ENCODE results near the gene CXCL1. TPM values are rescaled to one million over a fixed set of nuclear protein-coding genes. Genes with fewer than 3 reads are reported as not detected.

Gene CXCL1
- total and polyA plus RNA-seq, 2 donors (not counting 1 experiment from before 2014, with no cell fraction given): 0.24 TPM; not detected in 1

GRCh38 chr4:73891326-73891725 lies 22.1 kb downstream of the CXCL1 start:
- Histone ChIP-seq H3K4me2 (replicated peaks; ENCODE audit: low read depth, low read length, poor library complexity, severe bottlenecking) (no peak overlapping the region), H2AFZ (ENCODE audit: insufficient read depth, low read depth, low read length, poor library complexity, severe bottlenecking) (no peak overlapping the region), H4K20me1 (ENCODE audit: control insufficient read depth, insufficient read depth, low read length, poor library complexity, severe bottlenecking) (no peaks in the 10 kb centered on the region), H3K9me3 (ENCODE audit: control extremely low read depth in 1 of 3, control insufficient read depth in 2 of 3, insufficient read depth in 1 of 3, low read length in 2 of 3) (no peaks in the 10 kb centered on the region), H3K27ac (ENCODE audit: low read length in 2 of 2) (no peak overlapping the region), H3K4me3 (ENCODE audit: control extremely low read depth in 1 of 5, extremely low read depth in 1 of 5, insufficient read depth in 1 of 5, low read depth in 2 of 5, low read length in 4 of 5) (no peak overlapping the region), H3K79me2 (ENCODE audit: control insufficient read depth, insufficient read depth, low read length) (no peaks in the 10 kb centered on the region), H3K9ac (ENCODE audit: low read length) (no peak overlapping the region), H3K4me1 (ENCODE audit: control insufficient read depth in 2 of 2, insufficient read depth in 2 of 2, low read length in 2 of 2) (no peaks in the 10 kb centered on the region), H3K36me3 (replicated peaks in 1 of 2; ENCODE audit: control extremely low read depth in 1 of 2, control insufficient read depth in 1 of 2, extremely low read depth in 1 of 2, insufficient read depth in 2 of 2, low read length in 1 of 2) (no peaks in the 10 kb centered on the region), H3K27me3 (replicated peaks in 1 of 4; ENCODE audit: control extremely low read depth in 1 of 4, control insufficient read depth in 3 of 4, insufficient read depth in 4 of 4, low read length in 3 of 4) (no peaks in the 10 kb centered on the region)
- H3K27me3 Mint-ChIP-seq: peaks cover under 1% of the 10 kb centered on the region
- ChIA-PET CTCF (no interaction called here), POLR2A (no interaction called here)
- intact Hi-C loops (cut with micrococcal nuclease): no loop called here
- WGBS (ENCODE audit: insufficient coverage): no CpG with 5 or more reads among the region's 4 CpGs
- TF ChIP-seq EZH2 (IDR thresholded peaks at IDR 0.05; ENCODE audit: borderline replicate concordance, insufficient read depth, low read depth, low read length, poor library complexity, severe bottlenecking) (no peak), CTCF (IDR thresholded peaks at IDR 0.05) (no peak)
- DNase-seq: no peak
- no peak overlapping the region for H3K4me3 Mint-ChIP-seq
- no peaks in the 10 kb centered on the region for H3K4me1 Mint-ChIP-seq
- no peaks in the 10 kb centered on the region for H3K9me3 Mint-ChIP-seq (ENCODE audit: insufficient read depth)
- no peak for ATAC-seq (ENCODE audit: low read depth)
- no peak overlapping the region for H3K27ac Mint-ChIP-seq

- no peak overlapping the region for H3K27ac Mint-ChIP-seq
- Histone ChIP-seq H3K27ac (ENCODE audit: low read length in 2 of 2) (no peak overlapping the region), H3K4me2 (replicated peaks; ENCODE audit: low read depth, low read length, poor library complexity, severe bottlenecking) (no peak overlapping the region), H2AFZ (ENCODE audit: insufficient read depth, low read depth, low read length, poor library complexity, severe bottlenecking) (no peak overlapping the region), H3K36me3 (replicated peaks in 1 of 2; ENCODE audit: control extremely low read depth in 1 of 2, control insufficient read depth in 1 of 2, extremely low read depth in 1 of 2, insufficient read depth in 2 of 2, low read length in 1 of 2) (no peaks in the 10 kb centered on the region), H3K79me2 (ENCODE audit: control insufficient read depth, insufficient read depth, low read length) (no peaks in the 10 kb centered on the region), H3K9ac (ENCODE audit: low read length) (no peak overlapping the region), H4K20me1 (ENCODE audit: control insufficient read depth, insufficient read depth, low read length, poor library complexity, severe bottlenecking) (no peaks in the 10 kb centered on the region), H3K9me3 (ENCODE audit: control extremely low read depth in 1 of 3, control insufficient read depth in 2 of 3, insufficient read depth in 1 of 3, low read length in 2 of 3) (no peaks in the 10 kb centered on the region), H3K4me1 (ENCODE audit: control insufficient read depth in 2 of 2, insufficient read depth in 2 of 2, low read length in 2 of 2) (no peaks in the 10 kb centered on the region), H3K4me3 (ENCODE audit: control extremely low read depth in 1 of 5, extremely low read depth in 1 of 5, insufficient read depth in 1 of 5, low read depth in 2 of 5, low read length in 4 of 5) (no peak overlapping the region), H3K27me3 (replicated peaks in 1 of 4; ENCODE audit: control extremely low read depth in 1 of 4, control insufficient read depth in 3 of 4, insufficient read depth in 4 of 4, low read length in 3 of 4) (no peaks in the 10 kb centered on the region)
- intact Hi-C loops (cut with micrococcal nuclease): no loop called here
- no peaks in the 10 kb centered on the region for H3K4me1 Mint-ChIP-seq
- no CpG with 5 or more reads among the region's 1 CpG for WGBS (ENCODE audit: insufficient coverage)
- ChIA-PET POLR2A (no interaction called here), CTCF (no interaction called here)
- no peak overlapping the region for H3K4me3 Mint-ChIP-seq
- ATAC-seq (ENCODE audit: low read depth): no peak
- TF ChIP-seq CTCF (IDR thresholded peaks at IDR 0.05) (no peak), EZH2 (IDR thresholded peaks at IDR 0.05; ENCODE audit: borderline replicate concordance, insufficient read depth, low read depth, low read length, poor library complexity, severe bottlenecking) (no peak)
- no peaks in the 10 kb centered on the region for H3K9me3 Mint-ChIP-seq (ENCODE audit: insufficient read depth)
- no peaks in the 10 kb centered on the region for H3K27me3 Mint-ChIP-seq
- no peak for DNase-seq
These were observed 22.7 kb downstream of the CXCL1 start for GRCh38 chr4:73891739-73892405.
